Stimulated activated CD8-positive, alpha-beta memory T cell treated with anti-CD3 and anti-CD28 coated beads, Interleukin-12 subunit alpha, Interleukin-12 subunit beta, amount 100 ng/mL, for 1 hour (primary cell): ENCODE measurements around the gene RAPGEF1.

ENCODE experiments used
- DNase-seq: peaks from one replicate; pipeline ENCODE4 v3.0.0-alpha.2; 2020; ENCODE audit warnings: low read depth

Gene RAPGEF1

DNA sequence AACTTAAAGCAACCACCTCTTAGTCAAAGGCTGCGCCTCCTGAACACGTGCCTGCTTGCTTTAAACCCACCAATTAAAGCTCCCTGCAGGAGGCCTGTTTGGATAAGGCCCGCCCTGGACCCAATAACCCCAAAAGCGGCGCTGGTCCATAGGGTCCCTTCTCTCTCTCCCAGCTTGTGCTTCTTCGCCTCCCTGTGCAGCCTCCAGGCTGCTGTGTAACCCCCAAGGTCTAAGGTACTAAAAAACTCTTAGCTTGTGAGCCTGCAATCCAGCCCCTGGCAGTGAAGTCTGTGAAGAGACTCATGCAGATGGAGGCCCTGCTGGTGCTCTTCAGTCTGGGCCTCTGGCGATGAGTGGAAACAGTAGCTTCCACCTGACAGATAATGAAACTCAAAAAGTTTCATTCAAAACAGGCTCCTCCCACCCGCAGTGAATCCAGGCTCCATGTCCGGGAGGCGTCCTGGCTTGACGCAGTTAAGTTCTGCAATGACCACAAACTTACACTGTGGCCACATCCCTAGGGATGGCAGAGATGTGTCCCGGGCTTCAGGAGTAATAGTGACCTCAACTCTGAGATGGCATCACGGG lies 97.3 kb downstream of the RAPGEF1 start:
- DNase-seq: no peak

DNA sequence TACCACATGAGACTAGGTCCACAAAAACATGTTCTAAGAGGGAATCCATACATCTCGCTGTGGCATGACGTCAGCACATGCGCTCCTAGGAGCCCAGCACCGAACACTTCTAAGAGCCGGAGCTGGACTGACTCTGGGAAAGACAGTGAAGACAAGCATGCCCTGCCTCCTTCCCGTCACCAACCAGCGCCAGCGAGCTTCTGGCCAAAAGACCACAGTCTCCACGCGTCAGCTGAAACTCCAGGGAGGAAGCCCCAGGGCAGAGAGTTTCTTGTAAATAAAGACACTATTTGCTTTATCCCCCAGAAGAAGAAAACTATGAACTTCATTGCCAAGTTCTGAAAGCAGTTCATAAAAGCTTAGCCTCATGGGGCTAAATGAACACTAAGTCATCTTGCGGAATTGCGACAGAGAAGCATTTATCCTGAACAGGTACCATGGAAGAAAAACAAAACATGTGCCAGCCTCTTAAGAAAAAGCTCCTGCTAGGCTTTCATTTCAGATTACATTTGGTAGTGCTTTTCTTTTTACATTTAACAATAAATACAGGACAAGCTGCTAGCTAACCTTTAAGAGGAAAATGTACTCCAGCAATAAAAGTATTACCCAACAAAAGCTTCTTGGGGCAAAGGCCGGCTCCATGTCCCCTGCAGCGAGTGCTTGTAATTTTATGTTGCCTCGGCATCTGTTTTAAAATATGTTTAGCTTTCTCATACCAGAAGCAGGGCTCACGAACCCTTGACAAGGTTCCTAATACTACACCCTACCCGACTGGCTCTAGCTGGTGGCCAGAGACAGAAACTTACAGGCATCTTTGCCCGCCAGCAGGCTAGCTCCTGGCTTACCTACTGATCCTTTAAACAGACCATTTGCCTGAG lies 98.0 kb downstream of the RAPGEF1 start:
- DNase-seq: no peak

DNA sequence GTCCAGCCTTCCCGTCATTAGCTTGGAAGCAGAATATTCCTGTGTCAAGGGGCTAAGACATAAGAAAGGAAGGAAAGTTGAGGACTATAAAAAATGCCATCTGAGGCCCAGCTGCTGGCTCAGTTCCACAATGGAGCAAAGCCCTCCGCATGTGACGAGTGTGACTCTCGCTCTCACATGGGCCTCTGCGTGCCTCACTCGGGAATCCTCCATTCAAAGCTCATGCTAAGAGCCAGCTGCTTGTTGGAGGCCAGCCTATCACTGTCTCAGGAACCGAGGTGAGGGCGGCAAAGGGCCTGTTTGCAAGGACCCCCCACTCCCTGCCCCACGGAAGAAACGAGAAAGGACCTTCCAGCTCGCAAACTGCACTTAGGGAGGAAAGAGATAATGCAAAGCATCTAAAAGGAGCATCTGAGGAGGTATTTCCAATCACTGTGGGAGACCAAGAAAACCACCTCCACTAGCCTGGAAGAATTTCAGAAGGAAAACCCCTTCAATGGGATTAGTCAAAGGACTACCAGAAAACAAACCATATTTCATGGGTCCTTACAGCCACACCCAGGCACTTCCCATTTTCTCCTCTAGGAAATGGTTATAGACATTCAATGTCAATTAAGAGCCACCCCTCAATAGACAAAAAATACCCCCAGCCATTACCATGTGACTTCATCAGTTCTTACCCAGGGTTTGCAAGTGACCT lies 99.3 kb downstream of the RAPGEF1 start:
- no peak for DNase-seq

DNA sequence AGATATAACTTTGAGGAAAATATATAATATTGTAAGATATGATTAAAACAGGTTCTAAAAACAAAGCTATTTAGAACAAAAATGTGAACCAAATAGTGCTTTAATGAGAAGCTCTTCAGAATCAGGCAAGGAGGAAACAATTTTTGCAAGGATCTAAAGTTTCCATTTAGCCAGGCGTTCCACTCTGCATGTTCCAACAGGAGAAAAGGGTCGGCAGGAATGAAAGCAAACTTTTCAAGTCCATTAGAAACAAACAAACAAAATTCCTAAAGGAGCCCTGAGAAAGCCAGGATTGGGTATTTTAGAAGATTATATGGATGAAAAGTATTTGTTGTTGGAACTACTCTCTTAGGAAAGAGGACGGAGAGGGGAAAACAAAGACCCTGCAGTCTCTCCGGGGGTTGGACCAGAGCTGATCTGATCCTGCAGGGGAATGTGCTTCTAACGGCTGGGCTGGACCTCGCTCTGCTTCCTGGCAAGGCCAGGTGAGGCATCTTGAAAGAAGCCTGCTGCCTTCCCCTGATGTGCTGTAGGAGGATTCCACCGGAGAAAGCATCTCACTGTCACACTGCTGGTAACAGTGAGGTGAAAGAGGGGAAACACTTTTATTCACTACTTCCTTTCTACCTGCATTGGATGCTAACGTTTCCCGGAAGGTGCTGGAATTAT lies 100.0 kb downstream of the RAPGEF1 start:
- no peak for DNase-seq

DNA sequence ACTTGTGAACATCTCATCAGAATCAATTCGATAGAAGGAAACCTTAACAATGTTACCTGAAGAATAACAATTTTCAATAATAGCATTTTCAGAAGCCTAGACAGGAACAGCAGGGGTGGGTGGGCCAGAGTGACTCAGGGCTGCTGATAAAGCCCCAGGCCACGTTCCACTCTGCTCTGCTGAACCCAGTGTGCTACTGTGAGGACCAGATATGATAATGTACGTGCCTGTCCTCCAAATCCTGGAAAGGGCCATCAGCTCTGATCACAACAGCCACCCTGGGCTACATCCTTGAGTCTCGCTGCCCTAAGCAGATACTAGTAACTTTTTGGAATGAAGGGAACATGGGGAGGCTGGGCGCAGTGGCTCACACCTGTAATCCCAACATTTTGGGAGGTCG lies 103.3 kb downstream of the RAPGEF1 start:
- no peak for DNase-seq

DNA sequence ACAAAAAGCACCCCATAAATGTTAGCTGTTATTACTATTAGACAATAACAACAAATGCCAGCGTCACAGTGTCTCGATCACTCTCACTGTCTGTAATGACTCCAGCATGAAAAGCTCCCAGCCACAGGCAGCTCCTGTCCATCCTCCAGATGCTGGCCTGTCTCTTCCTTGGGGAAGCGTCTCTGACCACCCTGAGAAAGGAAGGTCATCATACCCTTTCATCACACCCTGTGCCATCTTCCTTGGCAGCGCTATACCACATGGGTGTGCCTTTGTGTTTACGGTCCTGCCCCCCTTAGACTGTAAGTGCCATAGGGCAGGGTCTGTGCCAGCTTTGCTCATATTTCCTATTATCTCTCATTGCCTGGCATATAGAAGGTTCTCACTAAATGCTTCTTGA lies 104.0 kb downstream of the RAPGEF1 start:
- no peak for DNase-seq

DNA sequence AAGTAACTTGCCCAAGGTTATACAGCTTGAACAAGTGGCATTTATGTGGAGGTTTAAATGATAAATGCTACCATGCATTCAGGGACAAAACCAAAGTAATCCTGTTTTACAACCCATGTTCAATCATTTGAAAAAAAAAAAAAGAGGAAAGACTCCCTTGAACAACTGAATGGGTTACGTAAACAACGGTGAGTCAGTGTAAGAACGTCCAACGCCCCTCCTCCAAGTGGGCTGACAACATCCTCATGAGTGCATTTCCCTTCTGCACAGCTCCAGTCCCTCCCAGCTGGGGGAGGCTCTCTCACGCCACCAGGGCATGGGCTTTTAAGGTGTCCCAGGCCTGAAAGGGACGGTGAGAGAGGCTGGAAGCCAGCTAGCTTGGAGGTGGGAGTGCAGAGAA lies 104.6 kb downstream of the RAPGEF1 start:
- DNase-seq: peak; percentile 50

DNA sequence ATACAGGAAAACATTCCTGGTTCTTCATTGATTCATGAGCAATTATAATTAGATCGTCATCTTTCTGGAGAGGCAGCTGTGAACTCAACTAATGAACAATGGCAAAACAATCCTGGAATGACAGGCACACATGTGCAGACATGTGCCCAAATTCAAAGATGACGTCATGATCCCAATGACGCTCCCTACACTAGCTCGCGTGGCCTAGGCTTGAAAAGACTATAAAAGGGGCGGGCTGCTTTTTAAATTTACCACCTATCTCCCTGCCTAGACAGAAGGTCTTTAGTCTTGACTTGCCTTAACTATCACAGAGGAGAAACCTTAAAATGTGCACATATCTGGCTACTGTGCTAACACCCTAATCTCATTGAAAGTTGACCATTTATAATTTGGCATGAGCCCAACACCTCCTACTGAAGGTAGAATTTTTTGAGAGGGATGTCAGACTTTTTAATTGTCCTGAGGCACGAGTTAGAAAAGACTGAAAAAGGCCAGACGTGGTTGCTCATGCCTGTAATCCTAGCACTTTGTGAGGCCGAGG lies 106.3 kb downstream of the RAPGEF1 start:
- no peak for DNase-seq

DNA sequence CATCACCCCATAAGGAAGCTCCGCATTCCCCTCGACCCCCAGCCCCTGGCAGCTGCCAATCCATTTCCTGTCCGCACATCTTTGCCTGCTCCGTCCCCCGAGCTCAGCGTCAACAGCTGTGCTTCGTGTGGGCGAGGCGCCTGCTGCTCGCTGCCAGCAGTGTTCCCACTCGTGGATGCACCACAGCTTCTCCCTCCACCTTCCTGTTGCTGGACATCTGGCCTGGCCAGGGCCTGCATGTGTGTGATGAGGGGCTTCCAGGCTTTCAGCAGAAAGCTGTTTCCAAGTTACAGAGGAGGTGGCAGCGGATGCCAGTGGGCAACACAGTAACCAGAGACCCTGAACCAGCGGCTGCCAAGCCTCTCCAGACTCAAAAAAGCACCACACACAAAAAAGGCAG lies 108.6 kb downstream of the RAPGEF1 start:
- DNase-seq: no peak

DNA sequence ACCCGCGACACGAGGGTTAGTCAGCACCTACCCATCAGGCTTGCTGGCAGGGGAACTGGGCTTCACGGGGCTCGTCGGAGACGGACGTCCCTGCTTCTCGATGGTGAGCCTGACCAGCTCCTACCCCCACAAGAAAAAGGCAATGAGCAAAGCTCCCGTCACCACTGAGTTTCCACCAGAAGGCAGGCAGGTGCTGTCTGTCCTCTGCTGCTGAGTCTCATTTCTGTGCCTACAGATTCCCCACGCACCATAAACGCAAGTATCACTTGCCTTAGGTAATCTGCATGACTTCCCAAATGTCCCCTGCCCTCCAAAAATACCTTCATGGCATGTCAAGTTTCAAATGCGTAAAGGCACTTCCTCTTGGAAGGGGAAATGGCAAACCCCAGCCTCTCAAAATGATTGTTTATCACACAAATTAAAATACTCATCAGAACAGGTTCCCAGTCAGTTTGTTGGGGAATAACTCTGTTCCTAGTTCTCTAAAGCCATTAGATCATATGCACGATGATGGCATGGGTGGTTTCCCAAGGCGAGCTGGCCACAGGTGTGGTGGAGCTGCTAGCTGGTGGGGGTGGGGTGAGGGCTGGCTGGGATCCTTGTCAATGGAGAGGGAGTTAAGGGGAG lies 109.6 kb downstream of the RAPGEF1 start:
- DNase-seq: no peak

DNA sequence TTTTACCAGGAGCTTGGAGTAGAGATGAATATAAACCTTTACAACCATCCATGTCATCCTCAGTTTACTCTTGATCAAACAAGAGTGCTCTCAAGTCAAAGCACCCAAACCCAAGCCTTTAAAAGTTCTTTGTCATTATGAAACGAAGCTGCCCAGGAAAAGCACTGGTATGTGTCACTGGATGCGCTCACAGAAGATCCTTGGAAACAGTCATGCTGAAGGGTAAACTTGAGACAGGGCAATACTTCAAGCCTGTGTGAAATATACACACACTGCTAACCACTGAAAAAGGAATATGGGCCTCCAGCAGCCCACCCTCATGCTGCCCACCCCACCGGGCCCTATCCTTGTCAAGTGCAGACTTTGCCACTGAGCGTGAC lies 110.1 kb downstream of the RAPGEF1 start:
- DNase-seq: no peak

DNA sequence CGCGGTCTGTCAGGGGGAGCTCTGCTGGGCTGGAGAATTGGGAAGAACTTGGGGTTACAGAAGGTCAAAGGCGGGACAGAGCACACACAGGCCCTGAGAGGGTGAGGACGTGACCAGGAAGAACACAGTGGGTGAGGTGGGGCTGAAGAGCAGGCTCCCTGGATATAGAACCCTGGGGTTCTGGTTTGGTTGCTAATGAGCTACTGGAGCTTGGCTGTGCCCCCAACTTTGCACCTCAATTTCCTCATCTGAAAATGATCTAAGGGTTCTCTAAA lies 110.7 kb downstream of the RAPGEF1 start:
- DNase-seq: no peak

DNA sequence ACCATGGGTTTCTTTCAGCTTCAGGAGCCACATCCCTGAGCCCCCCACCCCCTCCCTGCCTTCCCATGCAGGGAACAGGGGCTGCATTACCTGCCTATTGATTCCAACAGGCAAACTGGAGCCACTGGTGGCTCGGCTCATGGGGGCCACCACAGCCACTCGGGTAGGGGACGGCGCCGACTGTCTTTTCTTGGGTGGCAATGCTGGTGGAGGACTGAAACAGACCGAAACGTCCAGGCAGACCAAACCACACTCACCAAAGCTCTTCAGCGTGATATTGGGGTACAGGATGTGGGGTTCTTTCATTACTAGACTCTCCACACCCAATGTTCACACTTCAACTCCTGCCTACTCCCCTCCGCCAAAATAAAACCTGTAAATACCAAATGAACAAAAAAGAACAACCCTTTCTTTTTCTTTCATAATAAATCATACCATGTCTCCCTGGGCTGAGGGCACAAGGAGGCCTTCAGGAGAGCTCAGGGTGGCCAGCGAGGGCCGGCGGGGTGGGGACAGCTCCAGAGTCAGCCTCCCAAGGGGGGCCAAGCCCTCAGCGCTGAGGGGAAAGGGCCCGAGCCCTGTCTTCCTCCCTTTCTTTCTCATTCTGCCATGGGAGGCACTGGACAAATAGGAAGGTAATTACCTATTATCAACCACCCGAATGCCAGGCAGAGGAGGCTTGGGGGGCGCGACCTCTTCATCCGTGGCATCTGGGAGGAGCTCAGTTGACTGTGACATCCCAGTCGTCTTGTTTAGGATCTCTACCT lies 111.2 kb downstream of the RAPGEF1 start:
- no peak for DNase-seq

DNA sequence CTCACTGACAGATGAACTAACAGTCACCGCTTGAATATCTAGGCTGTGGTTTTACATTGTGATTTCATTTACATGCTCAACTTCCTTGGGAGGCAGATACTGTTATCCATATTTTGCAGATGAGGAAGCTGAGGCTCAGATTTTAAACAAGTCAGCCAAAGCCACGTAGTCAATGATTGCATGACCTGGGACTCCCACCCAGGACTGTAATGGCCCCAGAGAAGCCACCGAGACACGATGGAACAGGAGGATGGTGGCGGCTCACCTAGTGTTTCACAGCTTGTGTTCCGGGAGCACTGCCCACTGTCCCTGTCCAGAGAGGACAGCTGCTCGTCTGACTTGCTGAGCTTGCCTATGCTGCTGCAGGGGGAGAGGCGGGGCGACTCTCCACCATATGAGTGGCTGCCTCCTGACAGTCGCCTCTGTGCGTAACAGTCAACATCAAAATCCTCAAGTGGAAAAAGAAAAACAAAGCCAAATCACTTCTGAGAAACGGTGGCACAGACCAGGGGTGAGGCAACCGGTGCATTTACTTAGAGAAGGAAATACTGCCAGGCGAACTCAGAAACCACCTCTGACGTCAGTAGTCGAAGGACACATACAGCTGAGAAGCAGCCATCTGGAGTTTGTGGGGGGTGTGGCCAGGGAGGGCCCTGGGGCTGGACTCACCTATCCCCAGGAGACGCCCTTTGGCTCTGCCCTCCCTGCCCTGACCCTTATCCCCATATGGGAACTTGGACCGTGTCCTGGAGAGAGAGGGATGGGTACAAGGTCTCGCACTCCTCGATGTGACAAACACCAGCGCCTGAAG lies 112.0 kb downstream of the RAPGEF1 start:
- DNase-seq: peak; percentile 18

DNA sequence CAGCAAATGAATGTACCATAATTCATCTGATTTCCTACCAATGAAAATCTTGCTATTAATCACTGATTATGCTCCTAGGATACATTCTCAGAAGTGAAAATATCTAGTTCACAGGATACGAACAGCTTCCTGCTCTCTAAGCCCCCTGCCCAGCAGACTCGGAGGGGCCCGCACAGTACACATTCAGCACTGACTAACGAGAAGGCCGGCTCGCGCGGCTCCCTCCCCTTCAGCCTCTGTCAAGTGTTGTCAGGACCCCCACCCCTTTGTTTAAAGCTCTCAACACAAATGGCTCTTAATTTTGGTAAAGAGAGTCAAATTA lies 112.6 kb downstream of the RAPGEF1 start:
- DNase-seq: no peak

DNA sequence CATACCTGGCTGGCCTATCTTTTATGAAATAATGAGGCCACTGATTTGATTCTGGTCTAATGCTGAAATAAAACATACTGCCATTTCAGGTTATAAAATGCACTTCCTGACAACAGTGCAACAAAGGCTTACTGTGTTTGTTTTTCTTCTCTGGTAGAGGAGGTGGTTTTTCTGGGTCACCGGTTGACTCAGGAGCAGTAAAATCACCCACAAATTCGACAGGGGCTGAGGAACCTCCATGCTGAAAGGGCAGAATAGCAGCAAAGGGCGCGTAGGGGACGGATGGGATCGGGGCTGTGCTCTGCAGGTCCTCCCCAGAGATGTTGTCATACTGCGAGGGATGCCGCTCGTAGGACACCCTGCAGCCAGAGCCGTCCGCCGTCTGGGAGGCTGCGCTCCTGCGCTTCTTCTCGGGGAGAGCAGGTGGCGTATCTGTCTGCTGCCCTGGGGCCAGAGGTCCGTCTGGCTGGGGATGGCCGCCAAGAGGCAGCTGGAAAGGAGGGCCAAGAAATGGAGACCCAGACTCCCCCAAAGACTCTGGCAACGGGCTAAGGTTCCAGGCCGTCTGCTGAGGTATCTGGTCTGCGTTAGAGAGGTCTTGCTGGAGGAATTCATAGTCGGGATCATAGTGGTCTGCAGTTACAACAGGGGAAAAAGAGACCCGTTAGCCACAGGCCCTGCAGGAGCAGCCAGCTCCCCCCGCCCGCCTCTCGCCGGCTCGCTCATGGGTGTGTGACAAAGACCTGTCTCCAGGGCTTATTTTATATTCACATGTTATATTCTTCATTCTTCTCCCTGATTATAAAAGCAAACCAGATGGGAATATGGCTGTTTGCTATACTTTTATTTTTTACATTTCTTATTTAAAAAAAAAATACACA lies 113.8 kb downstream of the RAPGEF1 start:
- DNase-seq: no peak

DNA sequence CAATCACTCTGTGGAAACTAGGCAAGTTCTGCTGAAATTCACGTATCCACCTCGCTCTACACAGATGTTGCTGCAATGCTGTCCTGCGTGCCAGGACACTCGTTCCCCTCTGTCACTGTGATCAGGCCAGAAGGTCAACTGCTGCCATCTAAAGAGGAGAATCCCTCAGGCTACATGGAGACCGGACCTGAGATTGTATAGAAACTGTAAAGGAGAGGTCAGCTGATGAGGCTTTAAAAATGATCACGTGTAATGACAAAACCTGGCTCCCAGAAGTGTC lies 114.4 kb downstream of the RAPGEF1 start:
- no peak for DNase-seq

DNA sequence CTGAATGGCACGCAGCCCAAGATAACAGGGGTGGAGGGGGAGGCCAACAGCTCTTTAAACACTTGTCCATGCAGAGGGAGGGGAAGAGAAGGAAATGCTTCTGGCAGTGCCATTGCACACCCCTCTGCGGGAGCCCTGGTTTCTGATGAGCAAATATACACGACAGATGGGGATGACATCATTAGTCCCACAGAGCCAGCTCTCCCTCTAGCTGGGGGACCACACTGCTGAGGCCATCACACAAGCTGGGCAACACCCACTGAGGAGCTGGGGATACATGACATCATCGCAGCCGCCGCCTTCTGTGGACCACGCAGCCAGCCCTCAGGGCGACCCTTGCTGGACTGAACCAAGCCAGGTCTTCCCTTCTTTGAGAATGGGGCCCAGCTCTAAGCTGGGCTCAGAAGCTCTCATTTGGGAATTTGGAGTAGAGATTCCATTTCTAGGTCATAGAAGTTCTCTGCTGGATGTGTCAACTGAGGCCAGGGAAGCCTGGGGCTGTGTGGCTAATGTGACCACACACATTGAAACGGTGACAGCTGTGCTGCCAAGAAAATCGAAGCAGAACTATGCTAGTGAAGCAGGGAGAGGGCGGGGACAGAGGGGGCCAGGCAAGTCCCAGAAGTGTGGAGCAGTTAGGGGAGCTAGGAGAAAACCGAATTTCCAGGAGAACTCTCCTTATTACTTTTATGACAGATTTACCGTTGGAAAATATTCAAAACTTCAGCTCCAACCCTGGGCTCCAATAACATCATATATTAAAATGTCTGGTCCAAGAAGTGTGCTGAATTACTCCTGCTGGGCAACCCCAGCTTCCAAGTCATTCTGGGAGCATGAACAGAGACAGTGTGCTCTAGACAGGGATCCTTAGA lies 115.0 kb downstream of the RAPGEF1 start:
- no peak for DNase-seq
